HL-60 (cell line): ENCODE results near the gene RAP1GAP2.

Experiments used
- POLR2AphosphoS5 ChIP-seq: IDR thresholded peaks from 2 replicates; pipeline ENCODE4 v1.6.1; 2012; ENCODE audit warnings: low read depth
- TF ChIP-seq, protein P1 (sequence below): IDR thresholded peaks from one replicate; pipeline ENCODE4 v1.5.1; 2011; ENCODE audit warnings: low read length, control low read depth, inconsistent platforms; ENCODE audit not compliant: insufficient read depth
- TF ChIP-seq, protein P2 (sequence below): IDR thresholded peaks from 2 replicates; pipeline ENCODE4 v1.6.1; 2012; ENCODE audit warnings: low read depth; ENCODE audit not compliant: insufficient replicate concordance

DNA sequence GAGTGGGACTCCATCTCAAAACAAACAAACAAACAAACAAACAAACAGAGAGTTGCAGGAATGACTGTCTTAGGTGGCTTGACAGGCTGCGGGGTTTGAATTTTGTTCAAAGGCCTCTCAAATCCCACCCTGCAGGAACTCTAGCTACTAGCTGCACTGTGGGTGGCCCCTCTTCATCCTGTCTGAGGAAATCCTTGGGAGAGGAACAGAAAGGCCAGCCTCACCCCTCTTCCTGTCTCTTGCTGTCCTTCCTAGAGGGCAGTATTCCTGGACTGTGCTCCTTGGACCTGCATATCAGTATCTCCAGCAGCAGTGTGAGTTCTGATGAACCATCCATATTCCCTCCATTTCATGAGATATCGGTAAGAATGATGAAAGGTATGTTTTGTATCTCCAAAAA lies 44.7 kb upstream of the RAP1GAP2 start:
- TF ChIP-seq, protein P1, sequence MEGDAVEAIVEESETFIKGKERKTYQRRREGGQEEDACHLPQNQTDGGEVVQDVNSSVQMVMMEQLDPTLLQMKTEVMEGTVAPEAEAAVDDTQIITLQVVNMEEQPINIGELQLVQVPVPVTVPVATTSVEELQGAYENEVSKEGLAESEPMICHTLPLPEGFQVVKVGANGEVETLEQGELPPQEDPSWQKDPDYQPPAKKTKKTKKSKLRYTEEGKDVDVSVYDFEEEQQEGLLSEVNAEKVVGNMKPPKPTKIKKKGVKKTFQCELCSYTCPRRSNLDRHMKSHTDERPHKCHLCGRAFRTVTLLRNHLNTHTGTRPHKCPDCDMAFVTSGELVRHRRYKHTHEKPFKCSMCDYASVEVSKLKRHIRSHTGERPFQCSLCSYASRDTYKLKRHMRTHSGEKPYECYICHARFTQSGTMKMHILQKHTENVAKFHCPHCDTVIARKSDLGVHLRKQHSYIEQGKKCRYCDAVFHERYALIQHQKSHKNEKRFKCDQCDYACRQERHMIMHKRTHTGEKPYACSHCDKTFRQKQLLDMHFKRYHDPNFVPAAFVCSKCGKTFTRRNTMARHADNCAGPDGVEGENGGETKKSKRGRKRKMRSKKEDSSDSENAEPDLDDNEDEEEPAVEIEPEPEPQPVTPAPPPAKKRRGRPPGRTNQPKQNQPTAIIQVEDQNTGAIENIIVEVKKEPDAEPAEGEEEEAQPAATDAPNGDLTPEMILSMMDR = no peak
- TF ChIP-seq, protein P2, sequence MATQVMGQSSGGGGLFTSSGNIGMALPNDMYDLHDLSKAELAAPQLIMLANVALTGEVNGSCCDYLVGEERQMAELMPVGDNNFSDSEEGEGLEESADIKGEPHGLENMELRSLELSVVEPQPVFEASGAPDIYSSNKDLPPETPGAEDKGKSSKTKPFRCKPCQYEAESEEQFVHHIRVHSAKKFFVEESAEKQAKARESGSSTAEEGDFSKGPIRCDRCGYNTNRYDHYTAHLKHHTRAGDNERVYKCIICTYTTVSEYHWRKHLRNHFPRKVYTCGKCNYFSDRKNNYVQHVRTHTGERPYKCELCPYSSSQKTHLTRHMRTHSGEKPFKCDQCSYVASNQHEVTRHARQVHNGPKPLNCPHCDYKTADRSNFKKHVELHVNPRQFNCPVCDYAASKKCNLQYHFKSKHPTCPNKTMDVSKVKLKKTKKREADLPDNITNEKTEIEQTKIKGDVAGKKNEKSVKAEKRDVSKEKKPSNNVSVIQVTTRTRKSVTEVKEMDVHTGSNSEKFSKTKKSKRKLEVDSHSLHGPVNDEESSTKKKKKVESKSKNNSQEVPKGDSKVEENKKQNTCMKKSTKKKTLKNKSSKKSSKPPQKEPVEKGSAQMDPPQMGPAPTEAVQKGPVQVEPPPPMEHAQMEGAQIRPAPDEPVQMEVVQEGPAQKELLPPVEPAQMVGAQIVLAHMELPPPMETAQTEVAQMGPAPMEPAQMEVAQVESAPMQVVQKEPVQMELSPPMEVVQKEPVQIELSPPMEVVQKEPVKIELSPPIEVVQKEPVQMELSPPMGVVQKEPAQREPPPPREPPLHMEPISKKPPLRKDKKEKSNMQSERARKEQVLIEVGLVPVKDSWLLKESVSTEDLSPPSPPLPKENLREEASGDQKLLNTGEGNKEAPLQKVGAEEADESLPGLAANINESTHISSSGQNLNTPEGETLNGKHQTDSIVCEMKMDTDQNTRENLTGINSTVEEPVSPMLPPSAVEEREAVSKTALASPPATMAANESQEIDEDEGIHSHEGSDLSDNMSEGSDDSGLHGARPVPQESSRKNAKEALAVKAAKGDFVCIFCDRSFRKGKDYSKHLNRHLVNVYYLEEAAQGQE = no peak
- no peak for TF ChIP-seq POLR2AphosphoS5
